Activated B cell treated with CpG ODN at 0.5 μM for 24 hours (primary cell): ENCODE measurements around the gene MYF5. TPM values are rescaled to one million over a fixed set of nuclear protein-coding genes. Genes with fewer than 3 reads are reported as not detected.
"Not testable (repeated sequence)": the region's sequence is repeated elsewhere in the genome, so short reads cannot be mapped to it uniquely, and the experiment has no call there.

Experiments
- ATAC-seq: fragments of 200-7000 bp; cut with Tn5 transposase; one replicate; pipeline ENCODE4 v1.10.0; 2021; ENCODE audit warnings: low read depth, mild to moderate bottlenecking, moderate library complexity
- CTCF ChIA-PET: fragments of 350-600 bp; sonication (Branson Sonifier 250); formaldehyde crosslinking; loops from one replicate; lab custom pipeline; 2021; ENCODE audit warnings: antibody characterized with exemption; lab: Charles Lee
- POLR2A ChIA-PET: fragments of 350-600 bp; sonication (Branson Sonifier 250); formaldehyde crosslinking; loops from one replicate; lab custom pipeline; 2021; ENCODE audit warnings: antibody characterized with exemption; lab: Charles Lee
- DNase-seq: peaks from one replicate; pipeline ENCODE4 v3.0.0; 2022
- H3K27ac Mint-ChIP-seq: one replicate; pipeline ENCODE4 v1.8.0; 2020; ENCODE audit warnings: mixed read lengths
- H3K27me3 Mint-ChIP-seq: one replicate; pipeline ENCODE4 v1.8.0; 2021; ENCODE audit warnings: mixed read lengths
- H3K36me3 Mint-ChIP-seq: one replicate; pipeline ENCODE4 v1.8.0; 2021; ENCODE audit warnings: low read depth, mixed read lengths
- H3K4me1 Mint-ChIP-seq: one replicate; pipeline ENCODE4 v1.8.0; 2021; ENCODE audit warnings: mixed read lengths
- H3K4me3 Mint-ChIP-seq: one replicate; pipeline ENCODE4 v1.8.0; 2020; ENCODE audit warnings: mild to moderate bottlenecking, mixed read lengths
- H3K9me3 Mint-ChIP-seq: one replicate; pipeline ENCODE4 v1.8.0; 2020; ENCODE audit warnings: mixed read lengths
- CTCF ChIP-seq: fragments of 200-600 bp; IDR thresholded peaks from one replicate; pipeline ENCODE4 v1.8.0; 2022; ENCODE audit warnings: antibody characterized with exemption, mild to moderate bottlenecking
- intact Hi-C: fragments of 100-400 bp; cut with micrococcal nuclease; formaldehyde crosslinking; loops from one replicate; pipeline ENCODE4 v1.15.1; 2024
- total RNA-seq: library from RNA; stranded (reverse); gene quantifications from 2 replicates; pipeline ENCODE4 v1.2.3, GENCODE V29; 2022

MYF5 gene
- not detected in 2 replicates for total RNA-seq

DNA sequence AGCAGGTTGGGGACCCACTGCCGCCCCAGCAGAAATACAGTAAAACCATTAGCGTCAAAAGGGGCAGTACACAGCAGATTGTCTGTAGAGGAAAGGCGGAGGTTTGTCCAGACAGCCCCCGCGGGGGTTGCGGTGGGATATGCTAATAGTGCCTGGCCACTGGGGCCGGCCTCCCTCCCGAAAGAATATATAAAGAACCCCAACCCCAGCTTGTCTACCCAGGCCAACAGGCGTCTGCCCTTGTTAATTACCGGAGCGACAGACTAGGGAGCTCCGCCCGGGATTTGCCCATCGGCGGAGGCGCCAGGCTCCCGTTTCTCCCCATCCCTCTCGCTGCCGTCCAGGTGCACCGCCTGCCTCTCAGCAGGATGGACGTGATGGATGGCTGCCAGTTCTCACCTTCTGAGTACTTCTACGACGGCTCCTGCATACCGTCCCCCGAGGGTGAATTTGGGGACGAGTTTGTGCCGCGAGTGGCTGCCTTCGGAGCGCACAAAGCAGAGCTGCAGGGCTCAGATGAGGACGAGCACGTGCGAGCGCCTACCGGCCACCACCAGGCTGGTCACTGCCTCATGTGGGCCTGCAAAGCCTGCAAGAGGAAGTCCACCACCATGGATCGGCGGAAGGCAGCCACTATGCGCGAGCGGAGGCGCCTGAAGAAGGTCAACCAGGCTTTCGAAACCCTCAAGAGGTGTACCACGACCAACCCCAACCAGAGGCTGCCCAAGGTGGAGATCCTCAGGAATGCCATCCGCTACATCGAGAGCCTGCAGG lies at the start of gene MYF5:
Gene MYF5, plus strand, starts transcription at position 217 of the 774 bp plus-strand sequence. Its CDS starts 152 bp downstream, at position 369.
- ChIA-PET CTCF (no interaction called here), POLR2A (no interaction called here)
- H3K27me3 Mint-ChIP-seq, result peaks cover 23% of the 10 kb centered on the region
- no peaks in the 10 kb centered on the region for H3K9me3 Mint-ChIP-seq
- no peak within 1 kb of the TSS for H3K4me3 Mint-ChIP-seq
- ATAC-seq (no peak), DNase-seq (no peak)
- intact Hi-C loops, result no loop called here
- H3K36me3 Mint-ChIP-seq, result no peaks in the 10 kb centered on the region
- TF ChIP-seq CTCF, result no peak
- H3K4me1 Mint-ChIP-seq, result no peaks in the 10 kb centered on the region
- no peak within 1 kb of the TSS for H3K27ac Mint-ChIP-seq

DNA sequence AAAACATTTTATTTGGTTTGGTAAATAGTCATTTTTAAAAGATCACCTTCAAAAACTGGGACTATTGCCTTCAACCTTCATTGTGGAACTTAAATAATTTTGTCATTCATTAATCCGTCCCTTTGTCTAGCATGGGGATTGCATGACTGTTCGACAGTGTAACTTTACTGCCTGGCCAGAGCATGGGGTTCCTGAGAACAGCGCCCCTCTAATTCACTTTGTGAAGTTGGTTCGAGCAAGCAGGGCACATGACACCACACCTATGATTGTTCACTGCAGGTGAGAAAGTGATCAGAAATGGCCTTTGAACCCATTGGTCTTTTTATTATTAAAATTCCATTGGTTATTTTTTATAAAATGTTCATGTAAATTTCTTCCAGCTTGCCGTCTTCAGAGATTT lies 46.5 kb upstream of the MYF5 start:
- no peaks in the 10 kb centered on the region for H3K9me3 Mint-ChIP-seq
- H3K27ac Mint-ChIP-seq, result no peak overlapping the region
- no peak for ATAC-seq
- H3K4me3 Mint-ChIP-seq, result no peak overlapping the region
- DNase-seq, result no peak
- no peaks in the 10 kb centered on the region for H3K4me1 Mint-ChIP-seq
- POLR2A ChIA-PET, result no interaction called here
- intact Hi-C loops, result no loop called here
- no peaks in the 10 kb centered on the region for H3K27me3 Mint-ChIP-seq
- CTCF ChIA-PET, result no interaction called here
- TF ChIP-seq CTCF, result no peak
- no peaks in the 10 kb centered on the region for H3K36me3 Mint-ChIP-seq

GRCh38 chr12:80676042-80676636 lies 40.6 kb upstream of the MYF5 start:
- DNase-seq, H3K27ac Mint-ChIP-seq, intact Hi-C loops, H3K4me3 Mint-ChIP-seq, POLR2A ChIA-PET, H3K9me3 Mint-ChIP-seq, H3K27me3 Mint-ChIP-seq, H3K4me1 Mint-ChIP-seq, CTCF ChIA-PET, ATAC-seq, H3K36me3 Mint-ChIP-seq: not testable (repeated sequence)

- H3K4me3 Mint-ChIP-seq, result no peak overlapping the region
- ChIA-PET POLR2A (no interaction called here), CTCF (no interaction called here)
- no peaks in the 10 kb centered on the region for H3K27me3 Mint-ChIP-seq
- no peaks in the 10 kb centered on the region for H3K9me3 Mint-ChIP-seq
- no peaks in the 10 kb centered on the region for H3K36me3 Mint-ChIP-seq
- intact Hi-C loops, result no loop called here
- DNase-seq (no peak), ATAC-seq (no peak)
- TF ChIP-seq CTCF, result no peak
- no peak overlapping the region for H3K27ac Mint-ChIP-seq
- no peaks in the 10 kb centered on the region for H3K4me1 Mint-ChIP-seq
Measured at GRCh38 chr12:80676856-80677255, 39.9 kb upstream of the MYF5 start.

GRCh38 chr12:80677994-80678393 lies 38.7 kb upstream of the MYF5 start:
- Mint-ChIP-seq H3K4me1 (no peaks in the 10 kb centered on the region), H3K4me3 (no peak overlapping the region), H3K36me3 (no peaks in the 10 kb centered on the region), H3K27me3 (no peaks in the 10 kb centered on the region), H3K27ac (no peak overlapping the region), H3K9me3 (no peaks in the 10 kb centered on the region)
- intact Hi-C loops, result no loop called here
- no peak for DNase-seq
- no peak for ATAC-seq
- CTCF ChIA-PET, result no interaction called here
- POLR2A ChIA-PET, result no interaction called here
- TF ChIP-seq CTCF, result no peak
